Erythroblast (primary cell): ENCODE results near the gene KIF6.

Experiments used
- GATA1 ChIP-seq: IDR thresholded peaks from 2 replicates; pipeline ENCODE4 v1.6.1; 2011; ENCODE audit warnings: low read depth, mild to moderate bottlenecking, control low read depth, low read length, moderate library complexity
- POLR2A ChIP-seq: IDR thresholded peaks from 2 replicates; pipeline ENCODE4 v1.6.1; 2011; ENCODE audit warnings: mild to moderate bottlenecking, low read length

DNA sequence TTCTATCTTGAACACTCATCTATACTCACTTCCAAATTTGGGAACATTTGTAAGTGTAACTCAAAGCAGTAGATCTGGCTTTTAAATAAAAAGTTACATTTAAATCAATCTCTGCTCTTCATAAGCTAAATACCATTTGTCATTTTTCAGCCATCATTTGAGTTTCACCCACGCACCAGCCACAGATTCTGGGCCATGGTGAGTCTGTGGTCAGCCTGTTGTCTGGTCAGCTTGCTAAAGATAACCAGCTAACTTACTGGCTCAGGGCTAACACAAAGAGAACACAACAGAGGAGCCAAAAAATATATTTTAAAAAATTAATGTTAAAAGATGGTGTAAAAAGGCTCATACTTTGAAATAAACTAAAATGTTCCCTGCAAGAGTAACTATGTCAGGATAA, 181.3 kb downstream of the KIF6 start:
- no peak for TF ChIP-seq POLR2A
- TF ChIP-seq GATA1: no peak
